AG04449 (cell line): ENCODE results near the gene CCDC15.

Source experiments
- CTCF ChIA-PET: fragments of 350-600 bp; formaldehyde crosslinking; extraction: SDS; loops from one replicate; lab custom pipeline; 2021; ENCODE audit warnings: antibody characterized with exemption; lab: Yijun Ruan, JAX
- POLR2A ChIA-PET: fragments of 400-600, 350-600 bp; formaldehyde crosslinking; extraction: SDS; loops from one replicate; lab custom pipeline; 2020; ENCODE audit warnings: antibody characterized with exemption, inconsistent platforms; lab: Yijun Ruan, JAX
- DNase-seq: peaks from one replicate; pipeline ENCODE4 v3.0.0-alpha.2; 2010; ENCODE audit warnings: low read depth, low spot score
- H3K4me3 ChIP-seq: 2 replicates; pipeline ENCODE4 v1.5.1; 2011; ENCODE audit warnings: low read depth, mild to moderate bottlenecking, control low read depth, low read length
- CTCF ChIP-seq: IDR thresholded peaks from one replicate; pipeline ENCODE4 v1.5.1; 2011; ENCODE audit warnings: mild to moderate bottlenecking, moderate library complexity, low read length, control low read depth, inconsistent platforms; ENCODE audit not compliant: insufficient read depth; ENCODE audit errors: missing control alignments

CCDC15 gene

GRCh38 chr11:124988063-124988462, 34.1 kb downstream of the CCDC15 start:
- ChIA-PET CTCF (no interaction called here), POLR2A (no interaction called here)
- TF ChIP-seq CTCF, result no peak

GRCh38 chr11:125001079-125001778, 47.2 kb downstream of the CCDC15 start:
- H3K4me3 ChIP-seq, result no peak overlapping the region
- TF ChIP-seq CTCF, result no peak
- CTCF ChIA-PET, result no interaction called here
- no peak for DNase-seq
- POLR2A ChIA-PET, result no interaction called here

More at GRCh38 chr11:124988063-124988462, 34.1 kb downstream of the CCDC15 start:
- DNase-seq, result no peak
- no peak overlapping the region for H3K4me3 ChIP-seq

- CTCF ChIA-PET, result no interaction called here
- H3K4me3 ChIP-seq, result no peak overlapping the region
- no peak for DNase-seq
- TF ChIP-seq CTCF, result no peak
- POLR2A ChIA-PET, result no interaction called here
These were observed 47.8 kb downstream of the CCDC15 start for GRCh38 chr11:125001849-125002248.

GRCh38 chr11:125005491-125005890, 51.5 kb downstream of the CCDC15 start:
- H3K4me3 ChIP-seq, result no peak overlapping the region
- POLR2A ChIA-PET, result no interaction called here
- TF ChIP-seq CTCF, result no peak
- no peak for DNase-seq
- CTCF ChIA-PET, result no interaction called here

GRCh38 chr11:125016413-125016812, 62.4 kb downstream of the CCDC15 start:
- CTCF ChIA-PET, result interaction anchor here (1.1 to 1.6 kb wide), 2 partner anchors 126 to 329 kb away, joined by 3 read pairs; no protein-coding TSS in a partner anchor
- no peak for DNase-seq
- POLR2A ChIA-PET, result no interaction called here
- no peak for TF ChIP-seq CTCF
- H3K4me3 ChIP-seq, result no peak overlapping the region

GRCh38 chr11:125020342-125020741, 66.3 kb downstream of the CCDC15 start:
- ChIA-PET CTCF (no interaction called here), POLR2A (no interaction called here)
- TF ChIP-seq CTCF, result no peak
- no peak for DNase-seq
- no peak overlapping the region for H3K4me3 ChIP-seq
